HepG2 (cell line): ENCODE data around the gene ISLR. TPM values are rescaled to one million over a fixed set of nuclear protein-coding genes. Genes with fewer than 3 reads are reported as not detected.

Experiments
- ATAC-seq: fragments of 200-7000 bp; cut with Tn5 transposase; 3 replicates; pipeline ENCODE4 v1.9.1; 2020; ENCODE audit warnings: mild to moderate bottlenecking, moderate library complexity
- BruUV-seq: library from RNA; stranded (reverse); fragments of 400-500 nt; replicated peaks from 2 replicates; lab custom pipeline; 2021; lab: Mats Ljungman, UMichigan
- CTCF ChIA-PET: fragments of 300-600 bp; formaldehyde crosslinking; extraction: SDS; loops from one replicate; lab custom pipeline; 2021; ENCODE audit warnings: low total read pairs, inconsistent platforms, low intra/inter-chr PET ratio; lab: Yijun Ruan, JAX
- POLR2A ChIA-PET: fragments of 350-600 bp; sonication (Branson Sonifier 250); formaldehyde crosslinking; loops from one replicate; lab custom pipeline; 2020; ENCODE audit warnings: antibody characterized with exemption, inconsistent platforms; lab: Yijun Ruan, JAX
- DNase-seq: peaks from one replicate; pipeline ENCODE4 v3.0.0-alpha.2; 2015; ENCODE audit warnings: low spot score
- FAIRE-seq: peaks from 3 replicates; lab custom pipeline; 2011; peaks lifted over from hg19 to GRCh38; lab: Jason Lieb, UNC
- H2AFZ ChIP-seq: one replicate; pipeline ENCODE4 v1.6.1; 2011; ENCODE audit warnings: low read length, inconsistent platforms
- H3K27ac ChIP-seq: fragments of 300-600 bp; 3 replicates; pipeline ENCODE4 v1.8.0; 2011; ENCODE audit warnings: mixed run types, mild to moderate bottlenecking, mixed read lengths, low read length, inconsistent platforms; ENCODE audit not compliant: insufficient read depth; ENCODE audit errors: extremely low read length
- H3K27me3 ChIP-seq, 2 experiments: fragments of 200-600 bp in 1 of 2; 2 replicates in 1 of 2; 3 replicates in 1 of 2; pipeline versions ENCODE4 v1.6.0 to v1.8.0; 2011; ENCODE audit warnings: low read length in 2 of 2, mild to moderate bottlenecking in 2 of 2, moderate library complexity in 2 of 2, inconsistent platforms in 1 of 2; ENCODE audit not compliant: insufficient read depth in 2 of 2, control insufficient read depth in 1 of 2
- H3K36me3 ChIP-seq, 2 experiments: fragments of 200-600 bp in 1 of 2; replicated peaks in 1 of 2; 2 replicates in 1 of 2; 3 replicates in 1 of 2; pipeline versions ENCODE4 v1.5.1 to v1.8.0; 2011; ENCODE audit warnings: low read length in 2 of 2, inconsistent platforms in 1 of 2; ENCODE audit not compliant: insufficient read depth in 2 of 2, control insufficient read depth in 1 of 2
- H3K4me1 ChIP-seq: 2 replicates; pipeline ENCODE4 v1.5.1; 2012; ENCODE audit warnings: low read length, inconsistent platforms; ENCODE audit not compliant: insufficient read depth
- H3K4me2 ChIP-seq: 2 replicates; pipeline ENCODE4 v1.6.0; 2011; ENCODE audit warnings: low read depth, low read length, inconsistent platforms
- H3K4me3 ChIP-seq, 3 experiments: fragments of 200-600 bp in 1 of 3; sonication (generic), shearing (Covaris generic) in 1 of 3; replicated peaks in 1 of 3; 2 replicates each; pipeline ENCODE4 v1.5.1; 2011 to 2016; ENCODE audit warnings: low read length in 3 of 3, inconsistent platforms in 2 of 3, low read depth in 2 of 3, mild to moderate bottlenecking in 2 of 3, control low read depth in 1 of 3, mixed read lengths in 1 of 3; ENCODE audit not compliant: insufficient read depth in 1 of 3
- H3K79me2 ChIP-seq: one replicate; pipeline ENCODE4 v1.6.1; 2011; ENCODE audit warnings: low read length, inconsistent platforms; ENCODE audit not compliant: insufficient read depth
- H3K9ac ChIP-seq: 2 replicates; pipeline ENCODE4 v1.6.0; 2011; ENCODE audit warnings: mild to moderate bottlenecking, low read depth, low read length, inconsistent platforms; ENCODE audit not compliant: insufficient read depth
- H3K9me3 ChIP-seq: 2 replicates; pipeline ENCODE4 v1.5.1; 2012; ENCODE audit warnings: mild to moderate bottlenecking, low read length
- H4K20me1 ChIP-seq: 2 replicates; pipeline ENCODE4 v1.6.0; 2011; ENCODE audit warnings: inconsistent platforms, mild to moderate bottlenecking, low read length, moderate library complexity; ENCODE audit not compliant: insufficient read depth
- CENPX ChIP-seq: sonication (generic); formaldehyde crosslinking; IDR thresholded peaks from 2 replicates; pipeline ENCODE4 v1.9.0; 2021; ENCODE audit warnings: mild to moderate bottlenecking, missing genetic modification reagents, moderate library complexity
- DMAP1 ChIP-seq: IDR thresholded peaks from 2 replicates; pipeline ENCODE4 v1.6.1; 2016
- KLF13 ChIP-seq: sonication (generic); formaldehyde crosslinking; IDR thresholded peaks from 2 replicates; pipeline ENCODE4 v1.4.0; 2020; ENCODE audit warnings: mild to moderate bottlenecking, missing genetic modification reagents
- PITX1 ChIP-seq: sonication (generic); formaldehyde crosslinking; IDR thresholded peaks from 2 replicates; pipeline ENCODE4 v1.5.1; 2020; ENCODE audit warnings: mild to moderate bottlenecking, missing genetic modification reagents
- ZBTB21 ChIP-seq: sonication (generic); formaldehyde crosslinking; IDR thresholded peaks from 2 replicates; pipeline ENCODE4 v1.4.0; 2020; ENCODE audit warnings: missing genetic modification reagents
- ZKSCAN5 ChIP-seq: sonication (generic); formaldehyde crosslinking; IDR thresholded peaks from 2 replicates; pipeline ENCODE4 v1.5.1; 2020; ENCODE audit warnings: mild to moderate bottlenecking, missing genetic modification reagents
- ZNF225 ChIP-seq: sonication (generic); formaldehyde crosslinking; IDR thresholded peaks from 2 replicates; pipeline ENCODE4 v1.4.0; 2020; ENCODE audit warnings: mild to moderate bottlenecking, missing genetic modification reagents
- ZSCAN21 ChIP-seq: sonication (generic); formaldehyde crosslinking; IDR thresholded peaks from 2 replicates; pipeline ENCODE4 v1.8.0; 2022; ENCODE audit warnings: mild to moderate bottlenecking, missing genetic modification reagents, moderate library complexity, borderline replicate concordance
- ZSCAN9 ChIP-seq: IDR thresholded peaks from 2 replicates; pipeline ENCODE4 v1.6.1; 2016; ENCODE audit warnings: borderline replicate concordance
- WGBS: methylation state at CpG from one replicate; pipeline ENCODE4 v1.1.6; 2017; ENCODE audit warnings: low lambda C conversion rate; 5-methylcytosine and 5-hydroxymethylcytosine counted together
- in situ Hi-C: cut with HindIII; loops from 2 replicates; pipeline ENCODE4 v1.10.0; 2017; ENCODE audit warnings: low pct_unique_long_range_greater_than_20kb; ENCODE audit not compliant: extremely low pct_ligation_motif_present
- intact Hi-C: fragments of 100-400 bp; cut with micrococcal nuclease; formaldehyde crosslinking; loops from one replicate; pipeline ENCODE4 v1.10.0; 2022; ENCODE audit not compliant: unreplicated experiment
- polyA plus RNA-seq, 8 experiments: library from polyadenylated mRNA; depleted of rRNA in 3 of 8; stranded (reverse) in 7 of 8; unstranded in 1 of 8; fragments of >200 nt; fragmentation: Illumina TruSeq in 4 of 8; extraction: Trizol in 4 of 8; gene quantifications; 2 replicates each; pipeline versions ENCODE4 v1.2.1 to v1.2.3, GENCODE V29; 2011 to 2016; ENCODE audit warnings: low read depth in 4 of 8, missing spikeins in 1 of 8, mixed read lengths in 1 of 8; ENCODE audit not compliant: insufficient read depth in 1 of 8
- total RNA-seq, 5 experiments: library from RNA; depleted of rRNA; stranded (reverse); fragments of >200 nt; fragmentation: Illumina TruSeq; extraction: Trizol; gene quantifications; 2 replicates each; pipeline ENCODE4 v1.2.3, GENCODE V29; 2016; ENCODE audit warnings: low read depth in 1 of 5
- TF ChIP-seq, protein P1 (sequence below): sonication (generic); formaldehyde crosslinking; IDR thresholded peaks from 2 replicates; pipeline ENCODE4 v1.4.0; 2020; ENCODE audit warnings: mild to moderate bottlenecking, missing genetic modification reagents, borderline replicate concordance

ISLR gene
- total and polyA plus RNA-seq, 2 of the 13 experiments (the other 11 are each of a cell fraction or from before 2014, with no cell fraction given) = not detected

DNA sequence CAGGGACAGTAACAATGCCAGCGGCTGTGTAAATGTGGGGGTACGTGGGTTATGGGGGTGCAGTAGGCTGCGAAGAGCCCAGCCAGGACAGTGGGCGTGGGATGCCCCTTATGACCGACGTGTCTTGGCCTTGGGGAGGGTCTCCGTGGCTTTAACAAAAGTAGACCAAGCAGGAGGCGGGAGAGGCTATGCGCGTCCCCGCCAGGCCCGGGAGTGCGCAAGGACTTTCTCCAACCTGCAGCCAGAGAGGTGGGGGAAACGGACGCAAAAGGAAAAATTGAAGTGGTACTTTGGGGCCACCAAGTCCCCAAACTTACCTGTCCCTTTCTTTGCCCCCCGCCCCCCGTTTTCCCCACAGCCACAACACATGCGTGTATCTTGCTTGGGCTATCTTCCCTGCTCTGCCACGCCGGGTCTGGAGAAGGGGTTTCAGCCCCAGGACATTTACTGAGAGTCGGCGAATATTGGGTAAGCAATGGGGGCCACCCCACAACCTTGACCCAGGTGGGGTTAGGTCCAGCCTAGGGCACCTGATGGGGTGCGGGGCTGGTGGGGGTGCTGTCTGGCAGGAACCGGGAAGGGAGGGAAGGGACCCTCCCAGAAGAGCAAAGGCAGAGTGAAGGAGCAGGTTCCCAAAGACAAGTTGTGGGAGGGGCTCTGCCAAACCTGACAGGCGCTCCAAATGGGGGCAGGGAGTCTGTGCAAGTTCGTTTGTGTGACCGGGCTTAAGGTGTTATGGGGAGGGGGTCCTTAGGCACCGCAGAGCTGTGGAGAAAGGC is 42.5 kb upstream of the ISLR start:
- in situ Hi-C loops = no loop called here
- H3K27me3 ChIP-seq = peaks cover 10 to 60% of the 10 kb centered on the region in 2 experiments; a peak in 4 of 5 replicates

DNA sequence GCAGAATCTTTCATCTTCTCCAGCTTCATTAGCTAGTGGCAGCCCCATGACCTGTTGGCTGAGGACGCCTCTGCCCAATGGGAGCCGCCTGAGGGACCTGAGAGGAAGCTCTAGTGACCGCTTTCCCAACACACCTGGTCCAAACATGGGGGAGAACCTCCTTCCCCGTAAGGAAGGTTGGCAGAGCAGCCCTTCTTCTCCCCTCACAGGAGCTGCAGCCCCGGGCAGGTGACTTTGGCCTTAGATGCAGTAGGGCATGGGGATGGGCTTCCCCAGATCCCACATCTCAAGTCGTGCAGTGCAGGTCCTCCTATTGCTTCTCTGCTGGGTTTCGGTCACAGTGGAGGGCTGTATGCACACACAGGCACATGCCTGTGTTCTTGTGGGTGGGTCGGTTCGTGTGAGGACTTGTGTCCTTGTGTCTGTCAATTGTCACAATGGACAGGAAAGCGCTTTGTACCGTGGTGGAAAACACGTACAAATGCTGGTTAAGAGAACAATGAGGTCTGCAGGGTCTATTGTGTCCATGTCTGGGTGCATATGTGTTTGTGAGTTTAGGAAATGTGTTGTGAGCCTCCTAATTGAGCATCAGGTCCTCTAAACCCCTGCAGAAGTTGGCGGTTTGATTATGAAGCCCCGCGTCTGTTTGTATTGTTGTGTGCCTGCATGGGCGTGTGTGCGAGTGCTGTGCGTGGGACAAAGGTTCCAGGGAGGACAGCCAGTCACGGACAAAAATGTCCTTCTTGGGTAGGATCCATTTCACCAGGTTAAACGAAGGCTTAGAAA is 41.7 kb upstream of the ISLR start:
- POLR2A ChIA-PET = no interaction called here
- DNase-seq = no peak
- Histone ChIP-seq H3K36me3 (no peaks in the 10 kb centered on the region), H3K9me3 (no peaks in the 10 kb centered on the region), H3K9ac (no peak overlapping the region), H3K4me3 (no peak overlapping the region), H3K4me2 (no peak overlapping the region)
- TF ChIP-seq DMAP1 (CRISPR knock-in tag) (no peak), ZBTB21 (CRISPR knock-in tag) (no peak), ZSCAN9 (CRISPR knock-in tag) (no peak), ZKSCAN5 (CRISPR knock-in tag) (no peak), ZNF225 (CRISPR knock-in tag) (no peak), PITX1 (CRISPR knock-in tag) (no peak)
- TF ChIP-seq, protein P1, sequence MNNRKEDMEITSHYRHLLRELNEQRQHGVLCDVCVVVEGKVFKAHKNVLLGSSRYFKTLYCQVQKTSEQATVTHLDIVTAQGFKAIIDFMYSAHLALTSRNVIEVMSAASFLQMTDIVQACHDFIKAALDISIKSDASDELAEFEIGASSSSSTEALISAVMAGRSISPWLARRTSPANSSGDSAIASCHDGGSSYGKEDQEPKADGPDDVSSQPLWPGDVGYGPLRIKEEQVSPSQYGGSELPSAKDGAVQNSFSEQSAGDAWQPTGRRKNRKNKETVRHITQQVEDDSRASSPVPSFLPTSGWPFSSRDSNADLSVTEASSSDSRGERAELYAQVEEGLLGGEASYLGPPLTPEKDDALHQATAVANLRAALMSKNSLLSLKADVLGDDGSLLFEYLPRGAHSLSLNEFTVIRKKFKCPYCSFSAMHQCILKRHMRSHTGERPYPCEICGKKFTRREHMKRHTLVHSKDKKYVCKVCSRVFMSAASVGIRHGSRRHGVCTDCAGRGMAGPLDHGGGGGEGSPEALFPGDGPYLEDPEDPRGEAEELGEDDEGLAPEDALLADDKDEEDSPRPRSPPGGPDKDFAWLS (CRISPR knock-in tag) = no peak
- TF ChIP-seq, all 625 proteins: peak for 0
- Histone ChIP-seq H3K27ac (no peak overlapping the region), H2AFZ (no peak overlapping the region), H4K20me1 (0 out of 2 replicates have a peak, but pooled peaks cover 2% of the 10 kb centered on the region), H3K79me2 (no peaks in the 10 kb centered on the region), H3K27me3 (peaks cover 13 to 63% of the 10 kb centered on the region in 2 experiments), H3K4me1 (no peaks in the 10 kb centered on the region)
- FAIRE-seq = no peak
- no peak for ATAC-seq
- BruUV-seq = no TSS peak
- CTCF ChIA-PET = no interaction called here
- intact Hi-C loops (no loop called here), in situ Hi-C loops (no loop called here)
- WGBS = 33% methylated on average over 11 of the region's 20 CpGs

More for the DNA sequence above, 42.5 kb upstream of the ISLR start:
- no peak overlapping the region for H2AFZ ChIP-seq
- WGBS = 29% methylated on average over 26 of the region's 28 CpGs
- H3K4me3 ChIP-seq = no peak overlapping the region
- no TSS peak for BruUV-seq
- intact Hi-C loops = no loop called here
- no peak overlapping the region for H3K9ac ChIP-seq
- no peak for DNase-seq
- ChIA-PET POLR2A (no interaction called here), CTCF (no interaction called here)
- H3K4me2 ChIP-seq = no peak overlapping the region
- no peak for ATAC-seq
- no peaks in the 10 kb centered on the region for H3K79me2 ChIP-seq
- no peaks in the 10 kb centered on the region for H3K9me3 ChIP-seq
- 0 out of 2 replicates have a peak, but pooled peaks cover 2% of the 10 kb centered on the region for H4K20me1 ChIP-seq
- no peak overlapping the region for H3K27ac ChIP-seq
- H3K36me3 ChIP-seq = no peaks in the 10 kb centered on the region
- no peak for TF ChIP-seq KLF13 (CRISPR knock-in tag)
- TF ChIP-seq CENPX (CRISPR knock-in tag) = no peak
- TF ChIP-seq ZSCAN21 (CRISPR knock-in tag) = no peak
- TF ChIP-seq, all 625 proteins: peak for 0
- H3K4me1 ChIP-seq = no peaks in the 10 kb centered on the region
- FAIRE-seq = no peak
